ENCODE measurements around the gene KRTAP12-2.
"Not testable (repeated sequence)": the region's sequence is repeated elsewhere in the genome, so short reads cannot be mapped to it uniquely, and the experiment has no call there.

GRCh38 chr21:44689740-44690139 is 23.0 kb upstream of the KRTAP12-2 start:
- TF ChIP-seq EZH2 (IDR thresholded peaks at IDR 0.05; ENCODE audit: borderline replicate concordance, control insufficient read depth, low read depth, low read length); DPF2 (IDR thresholded peaks at IDR 0.05); CREM (IDR thresholded peaks at IDR 0.05; ENCODE audit: low read depth); CBX5 (IDR thresholded peaks at IDR 0.05; ENCODE audit: low read depth); EP300 (IDR thresholded peaks at IDR 0.05; ENCODE audit: borderline replicate concordance in 1 of 2, control insufficient read depth in 1 of 2, low read depth in 2 of 2, low read length in 2 of 2); RELA (IDR thresholded peaks at IDR 0.05; ENCODE audit: borderline replicate concordance, partially characterized antibody); NR2C2 (IDR thresholded peaks at IDR 0.05; ENCODE audit: borderline replicate concordance, control insufficient read depth, insufficient read length, low read depth); CHD1 (IDR thresholded peaks at IDR 0.05; ENCODE audit: low read depth, low read length); KDM1A (IDR thresholded peaks at IDR 0.05; ENCODE audit: borderline replicate concordance); JUND (IDR thresholded peaks at IDR 0.05; ENCODE audit: low read depth, low read length); TCF12 (IDR thresholded peaks at IDR 0.05; ENCODE audit: low read depth, low read length); POLR2A (IDR thresholded peaks at IDR 0.05; ENCODE audit: low read depth, low read length): not testable (repeated sequence)
- TF ChIP-seq, protein P1, sequence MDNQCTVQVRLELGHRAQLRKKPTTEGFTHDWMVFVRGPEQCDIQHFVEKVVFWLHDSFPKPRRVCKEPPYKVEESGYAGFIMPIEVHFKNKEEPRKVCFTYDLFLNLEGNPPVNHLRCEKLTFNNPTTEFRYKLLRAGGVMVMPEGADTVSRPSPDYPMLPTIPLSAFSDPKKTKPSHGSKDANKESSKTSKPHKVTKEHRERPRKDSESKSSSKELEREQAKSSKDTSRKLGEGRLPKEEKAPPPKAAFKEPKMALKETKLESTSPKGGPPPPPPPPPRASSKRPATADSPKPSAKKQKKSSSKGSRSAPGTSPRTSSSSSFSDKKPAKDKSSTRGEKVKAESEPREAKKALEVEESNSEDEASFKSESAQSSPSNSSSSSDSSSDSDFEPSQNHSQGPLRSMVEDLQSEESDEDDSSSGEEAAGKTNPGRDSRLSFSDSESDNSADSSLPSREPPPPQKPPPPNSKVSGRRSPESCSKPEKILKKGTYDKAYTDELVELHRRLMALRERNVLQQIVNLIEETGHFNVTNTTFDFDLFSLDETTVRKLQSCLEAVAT (IDR thresholded peaks at IDR 0.05), result not testable (repeated sequence)
- TF ChIP-seq, protein P2, sequence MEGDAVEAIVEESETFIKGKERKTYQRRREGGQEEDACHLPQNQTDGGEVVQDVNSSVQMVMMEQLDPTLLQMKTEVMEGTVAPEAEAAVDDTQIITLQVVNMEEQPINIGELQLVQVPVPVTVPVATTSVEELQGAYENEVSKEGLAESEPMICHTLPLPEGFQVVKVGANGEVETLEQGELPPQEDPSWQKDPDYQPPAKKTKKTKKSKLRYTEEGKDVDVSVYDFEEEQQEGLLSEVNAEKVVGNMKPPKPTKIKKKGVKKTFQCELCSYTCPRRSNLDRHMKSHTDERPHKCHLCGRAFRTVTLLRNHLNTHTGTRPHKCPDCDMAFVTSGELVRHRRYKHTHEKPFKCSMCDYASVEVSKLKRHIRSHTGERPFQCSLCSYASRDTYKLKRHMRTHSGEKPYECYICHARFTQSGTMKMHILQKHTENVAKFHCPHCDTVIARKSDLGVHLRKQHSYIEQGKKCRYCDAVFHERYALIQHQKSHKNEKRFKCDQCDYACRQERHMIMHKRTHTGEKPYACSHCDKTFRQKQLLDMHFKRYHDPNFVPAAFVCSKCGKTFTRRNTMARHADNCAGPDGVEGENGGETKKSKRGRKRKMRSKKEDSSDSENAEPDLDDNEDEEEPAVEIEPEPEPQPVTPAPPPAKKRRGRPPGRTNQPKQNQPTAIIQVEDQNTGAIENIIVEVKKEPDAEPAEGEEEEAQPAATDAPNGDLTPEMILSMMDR (IDR thresholded peaks at IDR 0.05 in 2 of 3, conservative IDR thresholded peaks at IDR 0.05 in 1 of 3; ENCODE audit: control insufficient read depth in 2 of 3, extremely low read depth in 1 of 3, insufficient read depth in 1 of 3, low read depth in 3 of 3, low read length in 3 of 3), result not testable (repeated sequence)
